HepG2 (cell line): ENCODE measurements around the gene ZBTB25. TPM values are rescaled to one million over a fixed set of nuclear protein-coding genes. Genes with fewer than 3 reads are reported as not detected.

ENCODE experiments used
- ATAD3A ChIP-seq: sonication (generic); formaldehyde crosslinking; IDR thresholded peaks from 2 replicates; pipeline ENCODE4 v1.4.0; 2020; ENCODE audit warnings: missing genetic modification reagents
- CENPT ChIP-seq: sonication (generic); formaldehyde crosslinking; IDR thresholded peaks from 2 replicates; pipeline ENCODE4 v1.8.0; 2022; ENCODE audit warnings: low read depth, mild to moderate bottlenecking, moderate library complexity, missing genetic modification reagents
- CREM ChIP-seq, 2 experiments: sonication (generic) in 1 of 2; formaldehyde crosslinking in 1 of 2; IDR thresholded peaks; 2 replicates each; pipeline versions ENCODE4 v1.4.0 to v1.6.1; 2016 to 2020; ENCODE audit warnings: antibody characterized with exemption in 1 of 2, mild to moderate bottlenecking in 1 of 2, missing genetic modification reagents in 1 of 2
- GATAD1 ChIP-seq: IDR thresholded peaks from 2 replicates; pipeline ENCODE4 v1.6.1; 2016; ENCODE audit warnings: missing genetic modification reagents, missing compliant biosample characterization
- KLF9 ChIP-seq: IDR thresholded peaks from 2 replicates; pipeline ENCODE4 v1.6.1; 2016; ENCODE audit warnings: low read depth
- NKX3-1 ChIP-seq: sonication (generic); formaldehyde crosslinking; IDR thresholded peaks from 2 replicates; pipeline ENCODE4 v1.5.0; 2020; ENCODE audit warnings: missing genetic modification reagents
- SALL1 ChIP-seq: sonication (generic); formaldehyde crosslinking; IDR thresholded peaks from 2 replicates; pipeline ENCODE4 v1.8.0; 2022; ENCODE audit warnings: mild to moderate bottlenecking, missing genetic modification reagents
- SIN3B ChIP-seq: fragments of 150-350 bp; IDR thresholded peaks from 2 replicates; pipeline ENCODE4 v1.6.1; 2014; ENCODE audit warnings: low read length
- SMC3 ChIP-seq: IDR thresholded peaks from 2 replicates; pipeline ENCODE4 v1.6.1; 2011; ENCODE audit warnings: low read length, improper control_type of control experiment
- ZBTB1 ChIP-seq: sonication (generic); formaldehyde crosslinking; IDR thresholded peaks from 2 replicates; pipeline ENCODE4 v1.4.0; 2020; ENCODE audit warnings: missing genetic modification reagents, borderline replicate concordance
- ZNF17 ChIP-seq: sonication (generic); formaldehyde crosslinking; IDR thresholded peaks from 2 replicates; pipeline ENCODE4 v1.5.0; 2020; ENCODE audit warnings: mild to moderate bottlenecking, missing genetic modification reagents
- ZNF180 ChIP-seq: sonication (generic); formaldehyde crosslinking; IDR thresholded peaks from 2 replicates; pipeline ENCODE4 v1.4.0; 2020; ENCODE audit warnings: low read depth, missing genetic modification reagents, borderline replicate concordance
- ZNF333 ChIP-seq: sonication (generic); formaldehyde crosslinking; IDR thresholded peaks from 2 replicates; pipeline ENCODE4 v1.4.0; 2020; ENCODE audit warnings: mild to moderate bottlenecking, missing genetic modification reagents, borderline replicate concordance
- ZNF383 ChIP-seq: sonication (generic); formaldehyde crosslinking; IDR thresholded peaks from 2 replicates; pipeline ENCODE4 v1.4.0; 2020; ENCODE audit warnings: missing genetic modification reagents, mild to moderate bottlenecking, borderline replicate concordance
- ZNF501 ChIP-seq: sonication (generic); formaldehyde crosslinking; IDR thresholded peaks from 2 replicates; pipeline ENCODE4 v1.5.1; 2020; ENCODE audit warnings: mild to moderate bottlenecking, moderate library complexity, missing genetic modification reagents
- ZNF562 ChIP-seq: sonication (generic); formaldehyde crosslinking; IDR thresholded peaks from 2 replicates; pipeline ENCODE4 v1.8.0; 2022; ENCODE audit warnings: missing genetic modification reagents, borderline replicate concordance
- ZNF614 ChIP-seq: IDR thresholded peaks from 2 replicates; pipeline ENCODE4 v1.6.1; 2018; ENCODE audit warnings: missing biosample characterization, missing genetic modification reagents, inconsistent platforms, borderline replicate concordance
- ZNF652 ChIP-seq: IDR thresholded peaks from 2 replicates; pipeline ENCODE4 v1.6.1; 2016; ENCODE audit warnings: low read depth, borderline replicate concordance
- ZNF747 ChIP-seq: sonication (generic); formaldehyde crosslinking; IDR thresholded peaks from 2 replicates; pipeline ENCODE4 v1.8.1; 2023; ENCODE audit warnings: missing genetic modification reagents, mild to moderate bottlenecking, borderline replicate concordance
- ZNF83 ChIP-seq: sonication (generic); formaldehyde crosslinking; IDR thresholded peaks from 2 replicates; pipeline ENCODE4 v1.4.0; 2020; ENCODE audit warnings: missing genetic modification reagents, mild to moderate bottlenecking, borderline replicate concordance
- polyA plus RNA-seq, 8 experiments: library from polyadenylated mRNA; depleted of rRNA in 3 of 8; stranded (reverse) in 7 of 8; unstranded in 1 of 8; fragments of >200 nt; fragmentation: Illumina TruSeq in 4 of 8; extraction: Trizol in 4 of 8; gene quantifications; 2 replicates each; pipeline versions ENCODE4 v1.2.1 to v1.2.3, GENCODE V29; 2011 to 2016; ENCODE audit warnings: low read depth in 4 of 8, missing spikeins in 1 of 8, mixed read lengths in 1 of 8; ENCODE audit not compliant: insufficient read depth in 1 of 8
- total RNA-seq, 5 experiments: library from RNA; depleted of rRNA; stranded (reverse); fragments of >200 nt; fragmentation: Illumina TruSeq; extraction: Trizol; gene quantifications; 2 replicates each; pipeline ENCODE4 v1.2.3, GENCODE V29; 2016; ENCODE audit warnings: low read depth in 1 of 5
- TF ChIP-seq, protein P1 (sequence below): sonication (generic); formaldehyde crosslinking; IDR thresholded peaks from 2 replicates; pipeline ENCODE4 v1.4.0; 2020; ENCODE audit warnings: missing genetic modification reagents
- TF ChIP-seq, protein P2 (sequence below): sonication (generic); formaldehyde crosslinking; IDR thresholded peaks from 2 replicates; pipeline ENCODE4 v1.4.0; 2020; ENCODE audit warnings: missing genetic modification reagents
- TF ChIP-seq, protein P3 (sequence below): sonication (generic); formaldehyde crosslinking; IDR thresholded peaks from 2 replicates; pipeline ENCODE4 v1.4.0; 2020; ENCODE audit warnings: missing genetic modification reagents

ZBTB25 gene
- total and polyA plus RNA-seq, 2 of the 13 experiments (the other 11 are each of a cell fraction or from before 2014, with no cell fraction given) = 3.5 to 7.6 TPM

DNA sequence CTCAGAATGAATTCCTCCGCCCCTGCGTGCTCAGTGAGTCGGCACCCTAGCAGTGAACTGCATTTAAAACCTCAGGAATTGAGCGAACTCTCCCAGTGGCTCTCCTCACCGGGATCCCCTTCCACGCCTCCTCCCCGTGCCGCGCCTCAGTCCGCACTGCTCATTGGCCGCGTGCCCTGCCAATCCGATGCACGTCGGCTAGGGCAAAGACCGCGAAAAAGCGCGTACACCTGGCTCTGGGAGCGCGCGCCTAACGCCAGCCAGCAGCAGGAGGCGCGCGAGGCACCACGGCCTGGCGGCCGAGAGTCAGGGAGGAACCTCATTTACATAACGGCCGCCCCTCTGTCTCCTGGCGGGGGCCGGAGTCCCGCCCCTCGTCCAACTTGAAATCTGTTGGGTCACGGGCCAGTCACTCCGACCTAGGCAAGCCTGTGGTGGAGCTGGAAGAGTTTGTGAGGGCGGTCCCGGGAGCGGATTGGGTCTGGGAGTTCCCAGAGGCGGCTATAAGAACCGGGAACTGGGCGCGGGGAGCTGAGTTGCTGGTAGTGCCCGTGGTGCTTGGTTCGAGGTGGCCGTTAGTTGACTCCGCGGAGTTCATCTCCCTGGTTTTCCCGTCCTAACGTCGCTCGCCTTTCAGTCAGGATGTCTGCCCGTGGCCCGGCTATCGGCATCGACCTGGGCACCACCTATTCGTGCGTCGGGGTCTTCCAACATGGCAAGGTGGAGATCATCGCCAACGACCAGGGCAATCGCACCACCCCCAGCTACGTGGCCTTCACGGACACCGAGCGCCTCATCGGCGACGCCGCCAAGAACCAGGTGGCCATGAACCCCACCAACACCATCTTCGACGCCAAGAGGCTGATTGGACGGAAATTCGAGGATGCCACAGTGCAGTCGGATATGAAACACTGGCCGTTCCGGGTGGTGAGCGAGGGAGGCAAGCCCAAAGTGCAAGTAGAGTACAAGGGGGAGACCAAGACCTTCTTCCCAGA, 36.9 kb upstream of the ZBTB25 start, which contains the start of gene HSPA2 (continued):
- TF ChIP-seq, protein P1, sequence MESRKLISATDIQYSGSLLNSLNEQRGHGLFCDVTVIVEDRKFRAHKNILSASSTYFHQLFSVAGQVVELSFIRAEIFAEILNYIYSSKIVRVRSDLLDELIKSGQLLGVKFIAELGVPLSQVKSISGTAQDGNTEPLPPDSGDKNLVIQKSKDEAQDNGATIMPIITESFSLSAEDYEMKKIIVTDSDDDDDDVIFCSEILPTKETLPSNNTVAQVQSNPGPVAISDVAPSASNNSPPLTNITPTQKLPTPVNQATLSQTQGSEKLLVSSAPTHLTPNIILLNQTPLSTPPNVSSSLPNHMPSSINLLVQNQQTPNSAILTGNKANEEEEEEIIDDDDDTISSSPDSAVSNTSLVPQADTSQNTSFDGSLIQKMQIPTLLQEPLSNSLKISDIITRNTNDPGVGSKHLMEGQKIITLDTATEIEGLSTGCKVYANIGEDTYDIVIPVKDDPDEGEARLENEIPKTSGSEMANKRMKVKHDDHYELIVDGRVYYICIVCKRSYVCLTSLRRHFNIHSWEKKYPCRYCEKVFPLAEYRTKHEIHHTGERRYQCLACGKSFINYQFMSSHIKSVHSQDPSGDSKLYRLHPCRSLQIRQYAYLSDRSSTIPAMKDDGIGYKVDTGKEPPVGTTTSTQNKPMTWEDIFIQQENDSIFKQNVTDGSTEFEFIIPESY = peak; percentile 82
- TF ChIP-seq, protein P2, sequence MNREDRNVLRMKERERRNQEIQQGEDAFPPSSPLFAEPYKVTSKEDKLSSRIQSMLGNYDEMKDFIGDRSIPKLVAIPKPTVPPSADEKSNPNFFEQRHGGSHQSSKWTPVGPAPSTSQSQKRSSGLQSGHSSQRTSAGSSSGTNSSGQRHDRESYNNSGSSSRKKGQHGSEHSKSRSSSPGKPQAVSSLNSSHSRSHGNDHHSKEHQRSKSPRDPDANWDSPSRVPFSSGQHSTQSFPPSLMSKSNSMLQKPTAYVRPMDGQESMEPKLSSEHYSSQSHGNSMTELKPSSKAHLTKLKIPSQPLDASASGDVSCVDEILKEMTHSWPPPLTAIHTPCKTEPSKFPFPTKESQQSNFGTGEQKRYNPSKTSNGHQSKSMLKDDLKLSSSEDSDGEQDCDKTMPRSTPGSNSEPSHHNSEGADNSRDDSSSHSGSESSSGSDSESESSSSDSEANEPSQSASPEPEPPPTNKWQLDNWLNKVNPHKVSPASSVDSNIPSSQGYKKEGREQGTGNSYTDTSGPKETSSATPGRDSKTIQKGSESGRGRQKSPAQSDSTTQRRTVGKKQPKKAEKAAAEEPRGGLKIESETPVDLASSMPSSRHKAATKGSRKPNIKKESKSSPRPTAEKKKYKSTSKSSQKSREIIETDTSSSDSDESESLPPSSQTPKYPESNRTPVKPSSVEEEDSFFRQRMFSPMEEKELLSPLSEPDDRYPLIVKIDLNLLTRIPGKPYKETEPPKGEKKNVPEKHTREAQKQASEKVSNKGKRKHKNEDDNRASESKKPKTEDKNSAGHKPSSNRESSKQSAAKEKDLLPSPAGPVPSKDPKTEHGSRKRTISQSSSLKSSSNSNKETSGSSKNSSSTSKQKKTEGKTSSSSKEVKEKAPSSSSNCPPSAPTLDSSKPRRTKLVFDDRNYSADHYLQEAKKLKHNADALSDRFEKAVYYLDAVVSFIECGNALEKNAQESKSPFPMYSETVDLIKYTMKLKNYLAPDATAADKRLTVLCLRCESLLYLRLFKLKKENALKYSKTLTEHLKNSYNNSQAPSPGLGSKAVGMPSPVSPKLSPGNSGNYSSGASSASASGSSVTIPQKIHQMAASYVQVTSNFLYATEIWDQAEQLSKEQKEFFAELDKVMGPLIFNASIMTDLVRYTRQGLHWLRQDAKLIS (CRISPR knock-in tag) = no peak
- TF ChIP-seq ZNF747 = no peak
- TF ChIP-seq, protein P3, sequence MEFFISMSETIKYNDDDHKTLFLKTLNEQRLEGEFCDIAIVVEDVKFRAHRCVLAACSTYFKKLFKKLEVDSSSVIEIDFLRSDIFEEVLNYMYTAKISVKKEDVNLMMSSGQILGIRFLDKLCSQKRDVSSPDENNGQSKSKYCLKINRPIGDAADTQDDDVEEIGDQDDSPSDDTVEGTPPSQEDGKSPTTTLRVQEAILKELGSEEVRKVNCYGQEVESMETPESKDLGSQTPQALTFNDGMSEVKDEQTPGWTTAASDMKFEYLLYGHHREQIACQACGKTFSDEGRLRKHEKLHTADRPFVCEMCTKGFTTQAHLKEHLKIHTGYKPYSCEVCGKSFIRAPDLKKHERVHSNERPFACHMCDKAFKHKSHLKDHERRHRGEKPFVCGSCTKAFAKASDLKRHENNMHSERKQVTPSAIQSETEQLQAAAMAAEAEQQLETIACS = peak; percentile 100
- TF ChIP-seq CREM (IDR thresholded peaks at IDR 0.05) = peak; percentile 74
- TF ChIP-seq CREM (CRISPR knock-in tag; IDR thresholded peaks at IDR 0.05) = no peak
- no peak for TF ChIP-seq SIN3B
- peak; percentile 60; the same call in 1 of the 2 replicates for TF ChIP-seq ZNF383 (CRISPR knock-in tag)
- TF ChIP-seq ZNF180 (CRISPR knock-in tag) = no peak
- no peak for TF ChIP-seq ZNF652 (CRISPR knock-in tag)
- TF ChIP-seq ZNF562 (CRISPR knock-in tag) = no peak
- TF ChIP-seq KLF9 (CRISPR knock-in tag) = peak; percentile 37; the same call in 1 of the 2 replicates
- no peak for TF ChIP-seq ATAD3A
- peak; percentile 80 for TF ChIP-seq SALL1
- TF ChIP-seq ZNF83 (CRISPR knock-in tag) = no peak
- no peak for TF ChIP-seq ZNF17 (CRISPR knock-in tag)
- no peak for TF ChIP-seq ZNF501 (CRISPR knock-in tag)
- no peak for TF ChIP-seq CENPT (CRISPR knock-in tag)
- TF ChIP-seq GATAD1 = peak; percentile 47; the same call in 1 of the 2 replicates
- TF ChIP-seq ZNF614 = peak; percentile 64; the same call in 1 of the 2 replicates
- TF ChIP-seq SMC3 = peak; percentile 11; the same call in 1 of the 2 replicates
- TF ChIP-seq ZBTB1 = no peak
- TF ChIP-seq NKX3-1 = no peak
- TF ChIP-seq ZNF333 (CRISPR knock-in tag) = 0 out of 2 replicates have a peak, but pooled peaks have one; percentile 32
